ENCODE results near the gene TCF4. TPM values are rescaled to one million over a fixed set of nuclear protein-coding genes. Genes with fewer than 3 reads are reported as not detected.
A peak's percentile ranks its signal among the peaks of the same experiment; 100 is the strongest.

Gene TCF4
- total and polyA plus RNA-seq, 4 donors: 14.3 to 356 (median 73.0) TPM

DNA sequence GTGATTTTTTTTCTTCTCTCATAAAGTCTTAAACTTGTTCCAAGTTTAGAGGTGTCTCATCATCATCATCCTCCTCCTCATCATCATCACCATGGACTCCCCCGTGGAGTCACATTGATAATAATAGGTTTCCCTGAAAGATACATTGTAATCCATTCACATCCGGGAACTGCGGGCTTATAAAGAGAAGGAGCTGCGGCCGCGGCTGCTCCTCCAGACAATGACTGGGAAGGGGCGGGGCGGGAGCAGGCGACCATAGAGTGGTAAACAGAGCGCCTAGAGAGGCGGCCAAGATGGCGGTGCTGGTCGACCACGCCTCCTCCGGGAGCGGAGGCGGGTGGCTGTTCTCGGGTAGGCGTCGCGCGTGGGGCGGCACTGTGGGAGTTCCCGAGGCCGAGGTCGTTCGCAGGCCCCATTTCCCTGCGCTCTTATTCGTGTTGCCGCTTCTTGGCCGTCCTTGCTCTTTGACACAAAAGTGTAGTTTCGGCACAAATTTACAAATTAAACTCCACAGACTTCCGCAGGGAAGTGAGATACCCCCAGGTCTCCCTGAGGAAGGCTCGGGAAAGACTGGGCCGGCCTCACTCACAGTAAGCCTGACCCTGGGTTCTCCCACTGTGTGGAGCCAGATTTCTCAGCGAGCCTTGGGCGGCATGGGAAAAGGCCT lies 1.8 kb upstream of the TCF4 start:
- peak overlapping the region; percentile 78 to 79 for H3K27ac ChIP-seq (ENCODE audit: low read depth in 1 of 2, low read length in 1 of 2)
- no peak for TF ChIP-seq CTCF (IDR thresholded peaks at IDR 0.05; ENCODE audit: control extremely low read depth, extremely low read depth)
- DNase-seq (peak; percentile 98 to 99 (median 98)), ATAC-seq (ENCODE audit: insufficient read depth, low FRiP score) (peak; percentile 98)
- no peaks in the 10 kb centered on the region for H3K36me3 ChIP-seq (ENCODE audit: control insufficient read depth in 4 of 4, insufficient read depth in 4 of 4, low read length in 4 of 4)
- H3K9me3 ChIP-seq (ENCODE audit: control insufficient read depth in 4 of 4, insufficient read depth in 3 of 4, low read length in 3 of 4): no peaks in the 10 kb centered on the region
- peak overlapping the region in 1 of 2 donors; percentile 98 for H3K9ac ChIP-seq (ENCODE audit: insufficient read depth in 1 of 2, low read length in 2 of 2)
- 4% methylated on average over 35 to 37 of the region's 37 CpGs for WGBS, 2 donors
- H3K4me1 ChIP-seq (ENCODE audit: control insufficient read depth in 5 of 5, insufficient read depth in 5 of 5, low read length in 5 of 5): peaks cover 0 to 21% (median 2%) of the 10 kb centered on the region in 5 donors
- H3K27me3 ChIP-seq (ENCODE audit: control insufficient read depth in 3 of 3, insufficient read depth in 3 of 3, low read length in 2 of 3): no peaks in the 10 kb centered on the region
- H3K4me3 ChIP-seq: peak overlapping the region; percentile 49

- 0 to 2% methylated on average over 12 of the region's 12 CpGs for WGBS, 2 donors
- DNase-seq (peak in 1 of 3 donors; percentile 86), ATAC-seq (ENCODE audit: insufficient read depth, low FRiP score) (no peak)
- Histone ChIP-seq H3K9ac (ENCODE audit: insufficient read depth in 1 of 2, low read length in 2 of 2) (peak overlapping the region; percentile 14 to 98), H3K4me3 (peak overlapping the region; percentile 73), H3K27me3 (ENCODE audit: control insufficient read depth in 3 of 3, insufficient read depth in 3 of 3, low read length in 2 of 3) (no peaks in the 10 kb centered on the region), H3K4me1 (ENCODE audit: control insufficient read depth in 5 of 5, insufficient read depth in 5 of 5, low read length in 5 of 5) (peaks cover 0 to 29% (median 2%) of the 10 kb centered on the region in 5 donors), H3K27ac (ENCODE audit: low read depth in 1 of 2, low read length in 1 of 2) (peak overlapping the region in 1 of 2 donors; percentile 79), H3K9me3 (ENCODE audit: control insufficient read depth in 4 of 4, insufficient read depth in 3 of 4, low read length in 3 of 4) (no peaks in the 10 kb centered on the region), H3K36me3 (ENCODE audit: control insufficient read depth in 4 of 4, insufficient read depth in 4 of 4, low read length in 4 of 4) (peaks cover 0 to 2% (median 0%) of the 10 kb centered on the region in 4 donors)
- no peak for TF ChIP-seq CTCF (IDR thresholded peaks at IDR 0.05; ENCODE audit: control extremely low read depth, extremely low read depth)
Observed at GRCh38 chr18:55588870-55589595, 1.0 kb upstream of the TCF4 start.

- H3K4me1 ChIP-seq (ENCODE audit: control insufficient read depth in 5 of 5, insufficient read depth in 5 of 5, low read length in 5 of 5): peaks cover 0 to 43% (median 5%) of the 10 kb centered on the region in 5 donors
- peaks cover 0 to 7% (median 2%) of the 10 kb centered on the region in 4 donors for H3K36me3 ChIP-seq (ENCODE audit: control insufficient read depth in 4 of 4, insufficient read depth in 4 of 4, low read length in 4 of 4)
- DNase-seq: peak; percentile 70 to 82 (median 78)
- peak overlapping the region; percentile 79 to 90 for H3K27ac ChIP-seq (ENCODE audit: low read depth in 1 of 2, low read length in 1 of 2)
- 0 to 1% methylated on average over 28 to 63 of the region's 63 CpGs for WGBS, 2 donors
- H3K9me3 ChIP-seq (ENCODE audit: control insufficient read depth in 4 of 4, insufficient read depth in 3 of 4, low read length in 3 of 4): no peaks in the 10 kb centered on the region
- H3K27me3 ChIP-seq (ENCODE audit: control insufficient read depth in 3 of 3, insufficient read depth in 3 of 3, low read length in 2 of 3): no peaks in the 10 kb centered on the region
- H3K4me3 ChIP-seq: peak overlapping the region; percentile 73
- no peak for ATAC-seq (ENCODE audit: insufficient read depth, low FRiP score)
- peak overlapping the region; percentile 42 to 90 for H3K9ac ChIP-seq (ENCODE audit: insufficient read depth in 1 of 2, low read length in 2 of 2)
- TF ChIP-seq CTCF (IDR thresholded peaks at IDR 0.05; ENCODE audit: control extremely low read depth, extremely low read depth): no peak
Observed at GRCh38 chr18:55587418-55588110, 428 bp downstream of the TCF4 start.

All from lung (tissue), 12 donors.